ENCODE data around the gene SHC2.

Gene SHC2

DNA sequence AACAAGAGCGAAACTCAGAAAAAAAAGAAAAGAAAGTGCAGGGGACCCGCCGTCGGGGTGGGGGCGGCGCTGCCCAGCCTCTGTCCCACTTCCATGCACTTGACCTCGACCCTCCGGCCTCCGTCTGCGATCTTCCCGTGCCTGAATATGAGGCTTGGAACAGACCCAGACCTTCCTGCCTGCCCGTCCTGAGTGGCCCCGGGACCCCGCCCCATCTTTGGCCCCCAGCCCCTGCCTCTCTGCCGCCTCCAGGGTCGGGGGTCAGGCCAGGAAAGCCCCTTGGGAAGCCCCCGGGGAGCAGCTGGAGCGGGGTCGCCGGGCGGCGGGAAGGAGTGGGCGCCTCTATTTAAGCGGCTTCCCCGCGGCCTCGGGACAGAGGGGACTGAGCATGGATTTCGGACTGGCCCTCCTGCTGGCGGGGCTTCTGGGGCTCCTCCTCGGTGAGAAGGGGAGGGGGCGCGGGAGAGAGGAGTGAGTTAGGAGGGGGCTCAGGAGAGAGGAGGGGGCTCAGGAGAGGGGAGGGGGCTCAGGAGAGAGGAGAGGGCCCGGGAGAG is 35.4 kb upstream of the SHC2 start, which contains the start of gene MADCAM1:
MADCAM1 (plus strand) TSS at position 375 of the 554 bp plus-strand sequence; CDS start at position 389, 14 bp downstream.
- no peak for DNase-seq (ENCODE audit: low read depth in 2 of 2)
- TF ChIP-seq, protein P1, sequence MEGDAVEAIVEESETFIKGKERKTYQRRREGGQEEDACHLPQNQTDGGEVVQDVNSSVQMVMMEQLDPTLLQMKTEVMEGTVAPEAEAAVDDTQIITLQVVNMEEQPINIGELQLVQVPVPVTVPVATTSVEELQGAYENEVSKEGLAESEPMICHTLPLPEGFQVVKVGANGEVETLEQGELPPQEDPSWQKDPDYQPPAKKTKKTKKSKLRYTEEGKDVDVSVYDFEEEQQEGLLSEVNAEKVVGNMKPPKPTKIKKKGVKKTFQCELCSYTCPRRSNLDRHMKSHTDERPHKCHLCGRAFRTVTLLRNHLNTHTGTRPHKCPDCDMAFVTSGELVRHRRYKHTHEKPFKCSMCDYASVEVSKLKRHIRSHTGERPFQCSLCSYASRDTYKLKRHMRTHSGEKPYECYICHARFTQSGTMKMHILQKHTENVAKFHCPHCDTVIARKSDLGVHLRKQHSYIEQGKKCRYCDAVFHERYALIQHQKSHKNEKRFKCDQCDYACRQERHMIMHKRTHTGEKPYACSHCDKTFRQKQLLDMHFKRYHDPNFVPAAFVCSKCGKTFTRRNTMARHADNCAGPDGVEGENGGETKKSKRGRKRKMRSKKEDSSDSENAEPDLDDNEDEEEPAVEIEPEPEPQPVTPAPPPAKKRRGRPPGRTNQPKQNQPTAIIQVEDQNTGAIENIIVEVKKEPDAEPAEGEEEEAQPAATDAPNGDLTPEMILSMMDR (IDR thresholded peaks at IDR 0.05; ENCODE audit: low read depth, low read length) = no peak
- no peak within 1 kb of the TSS for H3K4me3 ChIP-seq (replicated peaks in 1 of 2; ENCODE audit: low read depth in 2 of 2, low read length in 2 of 2)

DNA sequence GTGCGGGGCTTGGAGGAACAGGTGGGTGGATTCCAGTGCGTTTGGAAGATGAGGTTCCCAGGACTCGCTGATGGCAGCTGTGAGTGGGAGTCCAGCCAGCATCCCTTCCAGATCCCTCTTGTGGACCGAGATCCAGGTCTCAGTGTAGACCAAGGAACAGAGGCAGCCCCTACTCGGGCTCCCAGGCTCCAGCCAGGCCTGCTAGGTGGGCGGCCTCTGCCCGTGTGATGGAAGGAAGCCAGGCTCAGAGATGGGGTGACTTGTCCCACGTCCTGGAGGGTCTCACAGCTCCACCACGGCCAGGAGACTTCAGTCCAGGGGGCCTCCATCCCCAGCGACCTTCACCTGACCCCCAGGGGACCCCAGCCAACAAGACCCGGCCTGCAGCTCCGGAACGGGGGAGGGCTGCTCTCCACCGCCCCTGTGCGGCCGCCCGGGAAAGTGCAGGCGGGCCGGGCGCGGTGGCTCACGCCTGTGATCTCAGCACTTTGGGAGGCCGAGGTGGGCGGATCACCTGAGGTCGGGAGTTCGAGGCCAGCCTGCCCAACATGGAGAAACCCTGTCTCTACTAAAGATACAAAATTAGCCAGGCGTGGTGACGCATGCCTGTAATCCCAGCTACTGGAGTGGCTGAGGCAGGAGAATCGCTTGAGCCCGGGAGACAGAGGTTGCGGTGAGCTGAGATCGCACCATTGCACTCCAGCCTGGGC is 34.7 kb upstream of the SHC2 start:
- TF ChIP-seq, protein P1 (IDR thresholded peaks at IDR 0.05; ENCODE audit: low read depth, low read length) = peak; percentile 72
- peak; percentile 39 to 43 for DNase-seq (ENCODE audit: low read depth in 2 of 2)
- no peak overlapping the region for H3K4me3 ChIP-seq (replicated peaks in 1 of 2; ENCODE audit: low read depth in 2 of 2, low read length in 2 of 2)

DNA sequence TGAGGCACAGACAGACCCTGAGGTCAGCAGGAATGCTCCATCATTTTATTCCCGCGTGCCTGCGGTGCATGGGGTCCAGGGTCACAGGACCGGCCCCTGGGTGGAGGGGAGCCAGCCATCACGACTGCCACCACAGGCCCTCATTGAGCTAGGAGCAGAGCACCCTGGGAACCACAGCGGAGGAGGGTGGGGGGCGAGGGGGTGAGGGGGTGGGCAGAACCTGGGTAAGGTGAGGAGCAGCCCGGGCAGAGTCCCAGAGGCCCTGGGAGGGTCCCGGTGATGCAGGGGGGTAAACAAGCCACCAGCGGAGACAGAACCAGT is 34.2 kb upstream of the SHC2 start:
- no peak overlapping the region for H3K4me3 ChIP-seq (replicated peaks in 1 of 2; ENCODE audit: low read depth in 2 of 2, low read length in 2 of 2)
- DNase-seq (ENCODE audit: low read depth in 2 of 2) = no peak
- TF ChIP-seq, protein P1 (IDR thresholded peaks at IDR 0.05; ENCODE audit: low read depth, low read length) = no peak

DNA sequence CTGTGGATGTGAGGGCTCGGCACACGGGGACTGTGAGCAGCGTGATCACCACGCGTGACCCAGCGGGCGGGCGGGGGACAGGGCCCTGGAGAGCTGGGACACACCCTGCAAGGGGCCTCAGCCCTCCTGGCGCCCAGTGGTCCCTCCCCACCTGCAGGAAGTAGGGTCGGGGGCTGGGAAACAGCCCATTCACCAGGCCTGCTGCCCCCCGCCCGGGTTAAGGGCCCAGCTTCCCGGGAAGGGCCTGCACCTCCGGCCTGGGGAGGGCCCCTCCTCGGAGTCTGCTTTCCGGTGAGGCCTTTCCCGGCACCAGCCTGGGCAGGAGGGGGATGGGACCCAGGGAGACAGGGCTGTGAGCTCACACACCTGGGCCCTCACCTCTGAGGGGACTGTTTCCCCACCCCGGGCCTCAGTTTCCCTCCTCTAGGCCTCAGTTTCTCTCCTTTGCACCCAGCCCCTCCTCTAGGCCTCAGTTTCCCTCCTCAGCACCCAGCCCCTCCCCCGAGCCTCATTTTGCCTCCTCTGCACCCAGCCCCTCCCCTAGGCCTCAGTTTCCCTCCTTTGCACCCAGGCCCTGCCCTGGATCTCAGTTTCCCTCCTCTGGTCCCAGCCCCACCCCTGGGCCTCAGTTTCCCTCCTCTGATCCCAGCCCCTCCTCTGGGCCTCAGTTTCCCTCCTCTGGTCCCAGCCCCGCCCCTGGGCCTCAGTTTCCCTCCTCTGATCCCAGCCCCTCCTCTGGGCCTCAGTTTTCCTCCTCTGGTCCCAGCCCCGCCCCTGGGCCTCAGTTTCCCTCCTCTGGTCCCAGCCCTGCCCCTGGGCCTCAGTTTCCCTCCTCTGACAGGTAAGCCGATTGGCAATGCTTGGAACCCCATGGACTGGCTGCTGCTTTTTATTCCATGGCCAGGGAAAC is 33.6 kb upstream of the SHC2 start:
- no peak overlapping the region for H3K4me3 ChIP-seq (replicated peaks in 1 of 2; ENCODE audit: low read depth in 2 of 2, low read length in 2 of 2)
- TF ChIP-seq, protein P1 (IDR thresholded peaks at IDR 0.05; ENCODE audit: low read depth, low read length) = no peak
- no peak for DNase-seq (ENCODE audit: low read depth in 2 of 2)

DNA sequence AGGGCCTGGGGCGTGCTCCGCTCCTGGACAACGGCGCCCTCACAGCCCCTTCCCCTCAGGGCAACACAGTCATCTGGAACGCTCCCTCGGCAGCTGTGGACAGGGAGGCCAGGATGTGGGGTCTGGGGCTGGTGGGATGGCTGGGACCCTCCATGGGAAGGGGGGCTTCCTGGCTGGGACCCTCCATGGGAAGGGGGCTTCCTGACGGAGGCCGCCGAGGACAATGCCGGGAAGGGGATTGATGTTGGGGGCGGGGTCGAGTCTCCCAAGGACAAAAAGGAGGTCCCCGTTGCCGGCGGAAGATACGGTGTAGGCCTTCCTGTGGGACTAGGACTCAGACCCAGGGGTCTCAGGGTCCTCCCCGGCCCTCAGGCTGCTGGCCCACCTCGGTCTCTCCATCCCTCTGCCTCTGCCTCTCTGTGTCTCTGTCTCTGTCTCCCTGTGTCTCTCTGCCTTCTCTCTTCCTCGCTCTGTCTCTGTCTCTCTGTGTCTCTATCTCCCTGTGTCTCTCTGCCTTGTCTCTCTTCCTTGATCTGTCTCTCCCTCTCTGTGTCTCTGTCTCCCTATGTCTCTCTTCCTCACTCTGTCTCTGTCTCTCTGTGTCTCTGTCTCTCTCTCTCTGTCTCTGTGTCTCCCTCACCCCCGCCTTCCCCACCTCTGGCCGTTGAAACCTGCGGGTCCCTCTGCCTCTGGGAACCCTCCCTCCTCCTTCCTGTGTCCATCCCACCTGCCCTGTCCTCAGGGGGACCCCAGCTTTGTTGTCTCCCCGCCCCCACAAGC is 32.7 kb upstream of the SHC2 start:
- TF ChIP-seq, protein P1 (IDR thresholded peaks at IDR 0.05; ENCODE audit: low read depth, low read length) = no peak
- H3K4me3 ChIP-seq (replicated peaks in 1 of 2; ENCODE audit: low read depth in 2 of 2, low read length in 2 of 2) = no peak overlapping the region
- no peak for DNase-seq (ENCODE audit: low read depth in 2 of 2)

DNA sequence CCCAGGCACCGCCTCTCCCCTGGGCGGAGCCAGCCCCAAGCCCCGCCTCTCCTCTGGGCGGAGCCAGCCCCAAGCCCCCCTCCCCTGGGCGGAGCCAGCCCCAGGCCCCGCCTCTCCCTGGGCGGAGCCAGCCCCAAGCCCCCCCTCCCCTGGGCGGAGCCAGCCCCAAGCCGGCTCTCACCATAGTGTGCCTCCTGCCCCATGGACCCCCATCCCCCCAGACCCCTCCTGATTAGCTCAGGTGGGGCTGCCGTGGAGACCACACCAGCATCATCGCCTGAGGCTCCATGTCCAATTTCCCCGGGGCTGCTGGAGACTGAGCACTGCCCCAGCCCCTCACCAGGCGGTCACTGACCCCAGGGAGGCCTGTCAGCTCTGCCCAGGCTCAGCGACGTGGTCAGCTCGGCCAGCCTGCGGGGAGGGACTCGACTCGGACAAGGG is 31.3 kb upstream of the SHC2 start:
- no peak for DNase-seq (ENCODE audit: low read depth in 2 of 2)

More for the DNA sequence above, 31.3 kb upstream of the SHC2 start:
- H3K4me3 ChIP-seq (replicated peaks in 1 of 2; ENCODE audit: low read depth in 2 of 2, low read length in 2 of 2) = no peak overlapping the region
- TF ChIP-seq, protein P1 (IDR thresholded peaks at IDR 0.05; ENCODE audit: low read depth, low read length) = no peak

Measured in cardiac fibroblast (primary cell).